H1 (cell line): Measurements from ENCODE around the gene BEX2. TPM values are rescaled to one million over a fixed set of nuclear protein-coding genes. Genes with fewer than 3 reads are reported as not detected.

Source experiments
- ASH2L ChIP-seq: fragments of 200-600, 300-600 bp; sonication (generic); IDR thresholded peaks from one replicate; pipeline ENCODE4 v1.7.1; 2017; ENCODE audit warnings: low read length
- polyA plus RNA-seq, 7 experiments: library from polyadenylated mRNA; depleted of rRNA in 3 of 7; stranded (reverse) in 5 of 7; unstranded in 2 of 7; fragments of >200 nt in 5 of 7; fragments of 200-250 nt in 2 of 7; gene quantifications; 1 replicate in 5 of 7; 2 replicates in 1 of 7; 4 replicates in 1 of 7; pipeline versions ENCODE4 v1.2.1 to v1.2.3, GENCODE V29; 2011 to 2013; ENCODE audit warnings: missing spikeins in 2 of 7, mixed read lengths in 2 of 7
- total RNA-seq: library from RNA; stranded (reverse); fragmentation: NEBNext Ultra II Directional; extraction: Animal tissue kit (Norgen Biotek cat#: 25700); gene quantifications from 2 replicates; pipeline ENCODE4 v1.2.1, GENCODE V29; 2021

BEX2 gene
- total and polyA plus RNA-seq, 2 of the 8 experiments (the other 6 are each of a cell fraction or from before 2014, with no cell fraction given): 53.8 to 60.2 TPM

GRCh38 chrX:103275947-103276567 lies 34.7 kb downstream of the BEX2 start (continued):
- no peak for TF ChIP-seq ASH2L
